Stimulated activated CD4-positive, alpha-beta T cell treated with anti-CD3 and anti-CD28 coated beads, Interleukin-1b, Interleukin-23, amount 100 ng/mL, for 24 hours (primary cell): ENCODE measurements around the gene NINJ2.
"Not testable (repeated sequence)": the region's sequence is repeated elsewhere in the genome, so short reads cannot be mapped to it uniquely, and the experiment has no call there.

Experiments
- DNase-seq, 4 experiments: peaks; one replicate each; pipeline ENCODE4 v3.0.0-alpha.2; 2020; ENCODE audit warnings: low read depth in 4 of 4, low spot score in 1 of 4

Gene NINJ2

GRCh38 chr12:663293-663871 lies at the start of gene NINJ2:
NINJ2 (minus strand) TSS chr12:663445; CDS start chr12:663360, 85 bp downstream.
- DNase-seq: no peak

DNA sequence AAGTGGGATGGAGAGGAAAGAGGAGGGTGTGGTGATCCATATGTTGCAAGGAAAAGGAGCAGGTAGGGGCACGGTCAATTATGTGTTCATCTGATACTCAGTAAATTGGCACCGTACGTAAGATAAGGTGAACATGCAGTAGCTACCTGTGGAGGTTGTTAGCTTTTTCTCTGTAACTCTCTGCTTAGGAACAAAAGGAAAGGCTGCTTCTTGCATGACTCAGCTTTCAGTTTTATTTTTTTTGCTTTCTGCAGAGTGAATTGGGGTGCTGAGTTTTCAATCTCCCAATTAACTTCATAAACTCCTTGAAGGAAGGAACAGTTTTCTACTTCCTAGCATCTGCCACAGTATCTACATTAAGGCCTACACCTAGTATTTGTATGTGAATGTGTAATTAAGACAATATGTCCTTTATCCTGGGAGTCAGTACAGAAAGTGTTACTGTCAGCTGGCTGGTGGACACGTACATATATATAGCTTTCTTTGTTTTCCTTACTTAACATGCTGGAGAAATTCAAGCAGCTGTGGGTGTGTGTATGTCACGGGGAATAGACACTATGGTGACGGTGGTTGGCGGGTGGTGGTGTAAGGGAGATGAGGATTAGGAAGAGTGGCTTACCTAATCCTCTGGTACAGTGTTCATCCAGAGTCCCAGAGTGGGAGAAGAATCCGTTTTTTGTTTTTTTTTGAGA lies 49.1 kb upstream of the NINJ2 start:
- DNase-seq: no peak

DNA sequence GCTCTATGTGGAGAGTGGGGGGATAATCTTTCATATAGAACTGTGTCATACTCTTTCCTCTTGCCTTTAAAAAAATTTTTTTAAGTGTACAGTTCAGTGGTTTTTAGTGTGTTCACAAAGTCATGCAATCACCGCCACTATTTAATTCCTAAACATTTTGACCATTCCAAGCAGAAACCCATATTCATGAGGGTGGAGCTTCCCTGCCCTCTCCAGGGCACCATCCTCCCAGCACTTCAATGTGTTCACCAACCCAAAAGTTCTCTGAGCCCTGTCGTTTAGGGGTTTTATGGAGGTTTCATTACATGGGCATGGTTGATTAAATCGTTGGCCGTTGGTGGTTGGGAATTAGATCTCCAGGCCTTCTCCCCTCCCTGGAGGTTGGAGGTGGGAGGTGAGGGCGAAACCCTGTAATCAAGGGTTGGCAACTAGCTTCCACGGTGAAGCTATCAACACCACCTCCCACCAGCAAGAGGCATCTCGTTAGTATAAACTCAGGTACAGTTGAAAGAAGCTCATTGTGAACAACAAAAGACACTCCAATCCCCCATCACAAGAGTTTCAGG lies 46.3 kb upstream of the NINJ2 start:
- DNase-seq: no peak

GRCh38 chr12:708084-708483 lies 44.8 kb upstream of the NINJ2 start:
- DNase-seq: not testable (repeated sequence)

DNA sequence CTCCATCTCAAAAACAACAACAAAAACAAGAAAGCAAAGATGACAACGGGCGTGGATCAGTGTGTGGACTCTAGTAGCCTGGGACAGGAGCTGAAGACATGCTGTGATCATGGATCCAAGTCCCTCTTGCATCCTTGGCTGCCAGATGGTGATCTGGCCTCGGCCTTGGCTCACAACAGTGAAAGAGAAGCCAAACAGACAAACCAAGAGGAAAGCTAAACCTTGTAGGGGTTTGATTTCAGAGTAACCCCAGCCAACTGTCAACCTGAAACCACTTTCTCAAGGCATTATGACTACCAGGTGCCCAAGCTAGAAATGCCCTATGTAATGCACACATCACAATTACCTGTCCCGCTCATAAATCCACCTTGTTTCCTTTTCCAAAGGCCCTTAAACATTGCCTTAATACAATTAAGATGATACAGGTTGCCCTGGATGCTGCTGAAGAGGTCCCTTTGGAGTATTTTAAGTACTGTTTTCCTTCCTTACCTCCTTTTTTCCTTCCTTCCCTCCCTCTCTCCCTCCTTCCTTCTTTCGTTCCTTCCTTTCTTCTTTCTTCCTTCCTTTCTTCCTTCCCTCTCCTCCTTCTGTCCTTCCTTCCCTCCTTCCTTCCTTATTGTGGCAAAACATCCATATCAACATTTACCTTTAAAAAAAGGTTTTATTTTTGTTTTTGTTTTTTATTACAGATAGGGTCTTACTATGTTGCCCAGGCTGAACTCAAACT lies 41.4 kb upstream of the NINJ2 start:
- DNase-seq: no peak

DNA sequence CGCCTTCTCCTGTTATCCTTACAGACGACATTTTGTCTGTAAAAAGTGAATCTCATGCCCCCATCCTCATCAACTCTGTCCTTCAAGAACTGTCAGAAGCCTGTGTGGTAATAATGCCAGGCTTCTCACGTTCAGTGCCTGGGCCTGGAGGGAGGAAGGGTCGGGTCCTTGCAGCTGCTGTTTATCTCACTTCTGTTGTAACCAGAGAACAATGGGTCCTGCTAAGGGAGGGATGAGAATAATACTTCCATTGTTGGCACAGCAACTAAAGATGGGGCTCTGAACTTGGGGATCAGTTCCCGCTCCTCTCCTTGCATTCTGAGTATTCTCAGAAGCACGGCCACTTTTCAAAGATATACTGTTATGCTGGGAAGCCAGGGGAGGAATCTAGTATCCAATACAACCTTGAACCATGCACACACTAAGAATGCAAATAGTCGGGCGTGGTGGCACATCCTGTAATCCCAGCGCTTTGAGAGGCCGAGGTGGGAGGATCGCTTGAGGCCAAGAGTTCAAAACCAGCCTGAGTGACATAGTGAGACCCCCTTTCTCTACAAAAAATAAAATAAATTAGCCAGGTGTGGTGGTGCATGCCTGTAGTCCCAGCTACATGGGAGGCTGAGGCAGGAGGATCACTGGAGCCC lies 38.8 kb upstream of the NINJ2 start:
- no peak for DNase-seq

GRCh38 chr12:700016-700415 lies 36.8 kb upstream of the NINJ2 start:
- DNase-seq: no peak

GRCh38 chr12:698222-698621 lies 35.0 kb upstream of the NINJ2 start:
- not testable (repeated sequence) for DNase-seq

- DNase-seq: no peak
Measured at GRCh38 chr12:697481-697880, 34.2 kb upstream of the NINJ2 start.

- no peak for DNase-seq
Measured at GRCh38 chr12:694734-695503, 31.7 kb upstream of the NINJ2 start.

DNA sequence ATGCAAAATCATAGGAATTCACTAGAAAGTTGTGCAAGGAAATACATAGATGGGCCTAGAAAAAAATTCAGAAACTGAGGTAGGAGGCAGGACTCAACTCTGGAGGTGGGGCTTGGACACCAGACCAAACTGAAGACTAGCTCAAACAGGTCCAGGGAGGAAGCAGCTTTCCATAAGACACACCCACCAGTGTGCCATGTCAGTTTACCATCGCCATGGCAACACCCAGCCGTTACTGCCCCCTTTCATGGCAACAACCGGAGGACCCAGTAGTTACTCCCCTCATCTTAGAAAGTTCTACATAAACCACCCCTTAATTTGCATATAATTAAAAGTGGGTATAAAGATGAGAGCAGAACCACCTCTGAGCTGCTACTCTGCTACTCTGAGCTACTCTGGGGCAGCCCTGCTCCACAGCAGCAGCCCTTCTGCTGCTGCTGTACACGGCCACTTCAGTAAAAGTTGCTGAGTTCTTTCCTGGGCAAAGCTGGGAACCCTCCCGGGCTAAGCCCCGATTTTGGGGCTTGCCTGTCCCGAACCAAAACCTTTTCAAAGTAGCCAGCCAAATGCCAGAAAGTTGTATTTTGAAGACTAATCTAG lies 30.8 kb upstream of the NINJ2 start:
- DNase-seq: no peak

DNA sequence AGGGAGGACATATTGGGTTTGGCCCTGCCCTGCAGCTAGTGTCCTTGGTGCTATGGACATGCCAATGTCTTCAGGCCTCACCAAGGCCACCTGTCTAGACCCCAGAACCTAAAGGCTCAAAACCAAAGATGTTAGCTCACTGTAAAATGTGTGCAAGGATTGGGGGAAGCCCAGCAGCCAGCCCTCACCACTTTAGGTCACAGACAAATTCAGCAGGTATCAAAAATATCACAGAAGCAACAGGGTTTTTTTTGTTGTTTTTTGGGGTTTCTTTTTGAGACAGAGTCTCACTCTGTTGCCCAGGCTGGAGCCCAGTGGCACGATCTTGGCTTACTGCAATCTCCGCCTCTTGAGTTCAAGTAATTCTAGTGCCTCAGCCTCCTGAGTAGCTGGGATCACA lies 29.0 kb upstream of the NINJ2 start:
- no peak for DNase-seq

- DNase-seq: no peak
Measured at GRCh38 chr12:690466-690865, 27.2 kb upstream of the NINJ2 start.

- DNase-seq: peak in 3 of 4 experiments; percentile 30 to 53 (median 38)
Measured at GRCh38 chr12:685388-685787, 22.1 kb upstream of the NINJ2 start.

- no peak for DNase-seq
Measured at GRCh38 chr12:684416-684815, 21.2 kb upstream of the NINJ2 start.

GRCh38 chr12:681568-682256 lies 18.5 kb upstream of the NINJ2 start:
- no peak for DNase-seq

GRCh38 chr12:678747-679712 lies 15.8 kb upstream of the NINJ2 start:
- no peak for DNase-seq

- DNase-seq: no peak
Measured at GRCh38 chr12:675562-675961, 12.3 kb upstream of the NINJ2 start.
